PC-9 (cell line): ENCODE measurements around the gene TIFAB. TPM values are rescaled to one million over a fixed set of nuclear protein-coding genes. Genes with fewer than 3 reads are reported as not detected.

ENCODE experiments used
- BruUV-seq: library from RNA; stranded (reverse); fragments of 400-500 nt; replicated peaks from 2 replicates; lab custom pipeline; 2021; lab: Mats Ljungman, UMichigan
- CTCF ChIA-PET: fragments of 300-600 bp; sonication (Branson Sonifier 250); formaldehyde crosslinking; loops from one replicate; lab custom pipeline; 2022; ENCODE audit warnings: antibody characterized with exemption; lab: Charles Lee
- POLR2A ChIA-PET: fragments of 300-600 bp; sonication (Branson Sonifier 250); formaldehyde crosslinking; loops from one replicate; lab custom pipeline; 2022; ENCODE audit warnings: antibody characterized with exemption; ENCODE audit not compliant: unreplicated experiment; lab: Charles Lee
- DNase-seq, 2 experiments: peaks; one replicate each; pipeline versions ENCODE4 v3.0.0 to v3.0.0-alpha.2; 2015 to 2022; ENCODE audit warnings: mixed read lengths in 1 of 2
- H2AFZ ChIP-seq: fragments of 200-600 bp; sonication (generic); 2 replicates; pipeline ENCODE4 v1.8.1; 2017; ENCODE audit warnings: antibody characterized with exemption
- H3F3A ChIP-seq: fragments of 200-600 bp; sonication (generic); 2 replicates; pipeline ENCODE4 v1.8.1; 2017; ENCODE audit warnings: antibody characterized with exemption, mild to moderate bottlenecking, low read depth; ENCODE audit not compliant: insufficient read depth
- H3K27ac ChIP-seq: fragments of 200-600 bp; sonication (generic); 2 replicates; pipeline ENCODE4 v1.6.1; 2016; ENCODE audit warnings: mixed run types
- H3K27me3 ChIP-seq: fragments of 200-600 bp; sonication (generic); 2 replicates; pipeline ENCODE4 v1.6.1; 2016; ENCODE audit warnings: low read depth, mixed run types; ENCODE audit not compliant: insufficient read depth
- H3K36me3 ChIP-seq: fragments of 200-600 bp; sonication (generic); 2 replicates; pipeline ENCODE4 v1.6.1; 2016; ENCODE audit warnings: low read depth, mixed run types
- H3K4me1 ChIP-seq: fragments of 200-600 bp; sonication (generic); replicated peaks from 2 replicates; pipeline ENCODE4 v1.6.1; 2016; ENCODE audit warnings: mixed run types; ENCODE audit not compliant: insufficient read depth
- H3K4me2 ChIP-seq: fragments of 200-600 bp; sonication (generic); 2 replicates; pipeline ENCODE4 v1.6.1; 2017; ENCODE audit warnings: mixed run types
- H3K4me3 ChIP-seq: fragments of 200-600 bp; sonication (generic); 2 replicates; pipeline ENCODE4 v1.6.1; 2016; ENCODE audit warnings: mixed run types
- H3K79me2 ChIP-seq: fragments of 200-600 bp; sonication (generic); 2 replicates; pipeline ENCODE4 v1.6.1; 2017; ENCODE audit warnings: low read depth, mixed run types
- H3K9me2 ChIP-seq: fragments of 200-600 bp; sonication (generic); 2 replicates; pipeline ENCODE4 v1.8.1; 2017; ENCODE audit warnings: mild to moderate bottlenecking; ENCODE audit not compliant: insufficient read depth
- H3K9me3 ChIP-seq: fragments of 200-600 bp; sonication (generic); 2 replicates; pipeline ENCODE4 v1.8.1; 2016; ENCODE audit warnings: low read depth; ENCODE audit not compliant: insufficient read depth
- H4K20me1 ChIP-seq: fragments of 200-600 bp; sonication (generic); 2 replicates; pipeline ENCODE4 v1.8.1; 2017; ENCODE audit not compliant: insufficient read depth
- CTCF ChIP-seq: fragments of 200-600 bp; sonication (generic); conservative IDR thresholded peaks from 2 replicates; pipeline ENCODE4 v1.6.1; 2017; ENCODE audit warnings: mixed run types, antibody characterized with exemption, mild to moderate bottlenecking, moderate library complexity
- EZH2 ChIP-seq: fragments of 200-600 bp; sonication (generic); IDR thresholded peaks from 2 replicates; pipeline ENCODE4 v1.8.0; 2017; ENCODE audit warnings: antibody characterized with exemption, low read depth
- intact Hi-C: fragments of 100-400 bp; cut with micrococcal nuclease; formaldehyde crosslinking; loops from one replicate; pipeline ENCODE4 v1.10.0; 2022; ENCODE audit not compliant: unreplicated experiment
- total RNA-seq: library from RNA; stranded (reverse); gene quantifications from 2 replicates; pipeline ENCODE4 v1.2.3, GENCODE V29; 2021

The TIFAB gene
- total RNA-seq, 1 experiment from 2014 or later, result not detected

- TF ChIP-seq EZH2 (no peak), CTCF (no peak)
- H3K79me2 ChIP-seq, result no peaks in the 10 kb centered on the region
- no peak overlapping the region for H3K27ac ChIP-seq
- intact Hi-C loops, result no loop called here
- H3K9me3 ChIP-seq, result peaks cover 6% of the 10 kb centered on the region; the same call in 1 of the 2 replicates
- H3K36me3 ChIP-seq, result no peaks in the 10 kb centered on the region
- no peaks in the 10 kb centered on the region for H3F3A ChIP-seq
- ChIA-PET CTCF (no interaction called here), POLR2A (no interaction called here)
- H3K4me1 ChIP-seq, result no peaks in the 10 kb centered on the region
- no peaks in the 10 kb centered on the region for H4K20me1 ChIP-seq
- no peak overlapping the region for H3K4me2 ChIP-seq
- no peak overlapping the region for H2AFZ ChIP-seq
- DNase-seq, result no peak
- peaks cover 64% of the 10 kb centered on the region for H3K27me3 ChIP-seq
- BruUV-seq, result no TSS peak
- H3K4me3 ChIP-seq, result no peak overlapping the region
- H3K9me2 ChIP-seq, result no peaks in the 10 kb centered on the region
Measured at GRCh38 chr5:135432113-135432512, 20.0 kb downstream of the TIFAB start.

GRCh38 chr5:135430135-135430437 lies 22.1 kb downstream of the TIFAB start:
- Histone ChIP-seq H3K36me3 (no peaks in the 10 kb centered on the region), H3K27me3 (peaks cover 45% of the 10 kb centered on the region), H3K4me1 (no peaks in the 10 kb centered on the region), H3K79me2 (no peaks in the 10 kb centered on the region), H4K20me1 (no peaks in the 10 kb centered on the region), H3K4me3 (no peak overlapping the region), H3K9me3 (peaks cover 6% of the 10 kb centered on the region; the same call in 1 of the 2 replicates), H3K4me2 (no peak overlapping the region), H3F3A (no peaks in the 10 kb centered on the region), H3K9me2 (no peaks in the 10 kb centered on the region), H3K27ac (no peak overlapping the region), H2AFZ (no peak overlapping the region)
- ChIA-PET CTCF (no interaction called here), POLR2A (no interaction called here)
- intact Hi-C loops, result no loop called here
- BruUV-seq, result no TSS peak
- no peak for TF ChIP-seq CTCF
- TF ChIP-seq EZH2, result no peak
- DNase-seq, result no peak

- no TSS peak for BruUV-seq
- TF ChIP-seq CTCF (no peak), EZH2 (no peak)
- Histone ChIP-seq H3K79me2 (no peaks in the 10 kb centered on the region), H2AFZ (no peak overlapping the region), H3K27me3 (peaks cover 40% of the 10 kb centered on the region), H3K9me3 (peaks cover 6% of the 10 kb centered on the region; the same call in 1 of the 2 replicates), H3F3A (no peaks in the 10 kb centered on the region), H4K20me1 (no peaks in the 10 kb centered on the region), H3K27ac (no peak overlapping the region), H3K4me2 (no peak overlapping the region), H3K4me3 (no peak overlapping the region), H3K36me3 (no peaks in the 10 kb centered on the region), H3K9me2 (no peaks in the 10 kb centered on the region), H3K4me1 (no peaks in the 10 kb centered on the region)
- POLR2A ChIA-PET, result no interaction called here
- intact Hi-C loops, result loop anchor here (10.0 kb wide), 1 partner anchor 75 kb away; no protein-coding TSS in a partner anchor
- CTCF ChIA-PET, result no interaction called here
- DNase-seq, result no peak
Measured at GRCh38 chr5:135429301-135430134, 22.6 kb downstream of the TIFAB start.
